Eye (tissue), 1 donor: ENCODE data around the gene WSB1.

Experiments
- DNase-seq: peaks from one replicate; pipeline ENCODE4 v3.0.0-alpha.2; 2015

The WSB1 gene

DNA sequence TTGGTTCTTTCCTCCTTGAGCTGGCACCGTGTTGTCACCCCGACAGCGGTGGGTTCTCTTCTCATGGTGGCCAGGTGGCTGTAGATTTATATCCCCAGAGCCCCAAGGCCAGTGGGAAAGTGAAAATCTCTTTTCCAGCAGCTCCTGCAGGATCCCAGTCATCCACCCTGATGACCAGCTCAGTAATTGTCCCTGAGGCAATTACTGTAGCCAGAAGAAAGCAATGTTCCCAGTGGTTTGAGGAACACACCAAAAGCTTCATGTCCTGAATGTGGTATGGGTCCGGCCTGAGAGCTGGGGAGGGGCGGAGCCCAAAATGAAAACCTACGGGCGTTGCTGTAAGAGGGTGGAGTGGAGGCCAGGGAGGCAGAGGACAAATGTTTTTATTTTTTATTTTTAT lies 69.0 kb downstream of the WSB1 start:
- DNase-seq: no peak

- no peak for DNase-seq
Measured at GRCh38 chr17:27363326-27363725, 69.4 kb downstream of the WSB1 start.
